HG03521 (cell line): ENCODE measurements around the gene PGLYRP2.

Experiments
- ATAC-seq: cut with Tn5 transposase; IDR thresholded peaks from one replicate; pipeline ENCODE4 v1.9.1; 2021; ENCODE audit warnings: mild to moderate bottlenecking, moderate library complexity; ENCODE audit not compliant: unreplicated experiment

The PGLYRP2 gene

GRCh38 chr19:15427991-15428471 lies 51.3 kb downstream of the PGLYRP2 start:
- ATAC-seq = no peak

GRCh38 chr19:15427350-15427700 lies 52.0 kb downstream of the PGLYRP2 start:
- no peak for ATAC-seq

- no peak for ATAC-seq
These were observed 52.6 kb downstream of the PGLYRP2 start for GRCh38 chr19:15426485-15427349.

- no peak for ATAC-seq
These were observed 53.9 kb downstream of the PGLYRP2 start for GRCh38 chr19:15425321-15425950.

- ATAC-seq = no peak
These were observed 54.5 kb downstream of the PGLYRP2 start for GRCh38 chr19:15424692-15425272.

- ATAC-seq = no peak
These were observed 55.2 kb downstream of the PGLYRP2 start for GRCh38 chr19:15424121-15424520.

GRCh38 chr19:15423130-15423529 lies 56.2 kb downstream of the PGLYRP2 start:
- no peak for ATAC-seq

- ATAC-seq = no peak
These were observed 56.8 kb downstream of the PGLYRP2 start for GRCh38 chr19:15422296-15423075.

- no peak for ATAC-seq
These were observed 57.5 kb downstream of the PGLYRP2 start for GRCh38 chr19:15421721-15422260.

GRCh38 chr19:15421136-15421695 lies 58.1 kb downstream of the PGLYRP2 start:
- ATAC-seq = no peak

GRCh38 chr19:15419413-15420025 lies 59.8 kb downstream of the PGLYRP2 start:
- no peak for ATAC-seq
